GM21526 (cell line): ENCODE measurements around the gene MAP7D1.
"Not testable (repeated sequence)": the region's sequence is repeated elsewhere in the genome, so short reads cannot be mapped to it uniquely, and the experiment has no call there.

Experiments used
- ATAC-seq: cut with Tn5 transposase; IDR thresholded peaks from one replicate; pipeline ENCODE4 v1.9.1; 2021; ENCODE audit warnings: moderate library complexity; ENCODE audit not compliant: unreplicated experiment, low FRiP score

The MAP7D1 gene

DNA sequence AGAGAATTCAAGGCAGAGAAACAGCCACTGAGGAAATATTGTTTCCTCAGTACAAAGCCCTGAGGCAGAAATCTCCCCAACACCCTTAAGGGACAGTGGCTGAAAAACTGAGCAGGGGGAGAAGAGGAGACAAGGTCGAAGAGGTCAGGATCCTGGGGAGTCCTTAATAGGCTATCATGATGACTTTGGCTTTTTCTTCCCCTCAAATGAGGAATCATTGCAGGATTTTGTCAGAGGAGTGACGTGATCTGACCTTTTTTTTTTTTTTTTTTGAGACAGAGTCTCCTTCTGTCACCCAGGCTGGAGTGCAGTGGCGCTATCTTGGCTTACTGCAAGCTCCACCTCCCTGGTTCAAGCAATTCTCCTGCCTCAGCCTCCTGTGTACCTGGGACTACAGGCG, 10.2 kb downstream of the MAP7D1 start:
- no peak for ATAC-seq

DNA sequence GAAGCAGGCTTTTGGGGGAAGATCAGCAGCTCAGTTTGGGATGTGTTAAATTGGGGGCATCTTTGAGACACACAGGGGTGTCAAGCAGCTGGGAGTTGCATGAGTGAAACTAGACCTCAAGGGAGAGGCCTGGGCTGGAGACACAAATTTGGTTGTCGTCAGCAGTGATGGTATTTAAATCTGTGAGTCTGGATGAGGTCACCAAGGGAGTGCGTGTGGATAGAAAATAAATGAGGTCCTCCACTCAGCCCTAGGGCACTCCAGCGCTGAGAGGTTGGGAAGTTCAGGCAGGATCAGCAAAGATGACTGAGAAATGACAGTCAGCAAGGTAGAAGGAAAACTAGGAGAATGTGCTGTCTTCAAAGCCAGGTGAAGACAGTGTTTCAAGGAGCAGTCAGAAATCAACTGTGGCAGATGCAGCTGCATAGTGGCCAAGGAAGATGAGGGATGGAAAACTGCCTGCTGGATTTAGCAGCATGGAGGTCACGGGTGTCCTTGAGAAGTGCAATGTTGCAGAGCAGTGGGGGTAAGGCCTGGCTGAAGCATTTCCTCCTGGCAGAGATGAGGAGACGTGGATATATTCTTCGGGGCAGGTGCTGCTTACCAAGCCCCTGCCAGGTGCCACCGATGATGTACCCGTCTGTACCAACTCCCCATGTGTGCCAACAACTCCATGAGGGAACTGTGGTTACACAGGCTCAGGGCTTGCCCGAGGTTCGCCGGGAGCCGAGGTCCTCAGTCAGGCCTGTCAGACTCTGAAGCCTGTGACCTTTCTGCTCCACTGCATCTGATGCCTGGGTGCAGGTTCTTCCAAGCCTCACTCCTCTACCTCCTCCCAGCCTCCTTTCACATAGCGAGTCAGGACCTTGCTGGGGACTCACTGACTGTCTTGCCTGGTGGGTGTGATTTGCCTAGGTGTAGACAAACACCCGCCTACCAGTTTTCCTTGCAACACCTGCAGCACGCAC, 11.3 kb downstream of the MAP7D1 start:
- ATAC-seq, result no peak

GRCh38 chr1:36168514-36168913, 12.6 kb downstream of the MAP7D1 start:
- ATAC-seq, result no peak

DNA sequence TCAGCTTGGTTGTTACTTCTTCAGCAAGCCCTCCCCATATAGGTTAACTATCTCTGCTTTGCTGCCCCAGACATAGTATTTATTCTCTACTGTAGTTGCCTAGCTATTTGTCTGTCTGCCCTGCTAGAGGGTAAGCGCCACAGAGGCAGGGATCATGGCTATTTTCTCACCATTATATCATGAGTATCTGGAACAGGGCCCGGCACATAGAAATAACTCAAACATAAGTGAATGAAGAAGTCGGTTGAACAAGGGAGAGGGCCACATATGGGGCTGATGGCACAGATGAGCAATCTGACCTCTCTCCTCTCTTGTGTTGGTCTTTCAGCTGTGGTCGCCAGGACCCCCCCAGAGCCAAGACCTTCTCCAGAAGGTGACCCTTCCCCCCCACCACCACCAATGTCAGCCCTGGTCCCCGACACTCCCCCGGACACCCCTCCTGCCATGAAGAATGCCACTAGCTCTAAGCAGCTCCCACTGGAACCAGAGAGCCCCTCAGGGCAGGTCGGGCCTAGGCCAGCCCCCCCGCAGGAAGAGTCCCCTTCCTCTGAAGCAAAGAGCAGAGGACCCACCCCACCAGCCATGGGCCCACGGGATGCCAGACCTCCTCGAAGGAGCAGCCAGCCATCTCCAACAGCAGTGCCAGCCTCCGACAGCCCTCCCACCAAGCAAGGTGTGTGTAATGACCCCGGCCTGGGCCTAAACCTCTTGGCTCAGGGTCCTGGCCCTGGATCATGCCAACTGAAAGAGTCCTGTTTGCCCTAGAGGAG, 14.9 kb downstream of the MAP7D1 start:
- no peak for ATAC-seq

GRCh38 chr1:36172017-36172747, 16.2 kb downstream of the MAP7D1 start:
- no peak for ATAC-seq

GRCh38 chr1:36172983-36173382, 17.0 kb downstream of the MAP7D1 start:
- no peak for ATAC-seq

DNA sequence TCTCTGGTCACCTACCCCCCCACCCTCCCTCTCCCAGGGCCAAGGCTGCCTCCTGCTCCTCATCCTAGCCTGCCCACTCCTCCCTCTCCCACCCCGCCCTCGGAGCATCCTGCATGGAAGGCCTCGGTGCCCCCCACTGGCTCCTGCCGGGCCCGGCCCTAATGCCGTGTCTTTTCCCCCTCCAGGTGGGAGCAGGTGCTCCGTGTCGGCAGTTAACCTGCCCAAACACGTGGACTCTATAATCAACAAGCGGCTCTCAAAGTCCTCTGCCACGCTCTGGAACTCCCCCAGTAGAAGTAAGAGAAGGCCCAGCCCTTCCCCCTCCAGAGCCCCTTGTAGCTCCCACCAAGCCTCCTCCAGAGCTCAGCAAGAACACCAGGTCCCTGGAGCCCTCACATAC, 18.8 kb downstream of the MAP7D1 start:
- no peak for ATAC-seq

GRCh38 chr1:36175137-36176095, 19.5 kb downstream of the MAP7D1 start:
- no peak for ATAC-seq

DNA sequence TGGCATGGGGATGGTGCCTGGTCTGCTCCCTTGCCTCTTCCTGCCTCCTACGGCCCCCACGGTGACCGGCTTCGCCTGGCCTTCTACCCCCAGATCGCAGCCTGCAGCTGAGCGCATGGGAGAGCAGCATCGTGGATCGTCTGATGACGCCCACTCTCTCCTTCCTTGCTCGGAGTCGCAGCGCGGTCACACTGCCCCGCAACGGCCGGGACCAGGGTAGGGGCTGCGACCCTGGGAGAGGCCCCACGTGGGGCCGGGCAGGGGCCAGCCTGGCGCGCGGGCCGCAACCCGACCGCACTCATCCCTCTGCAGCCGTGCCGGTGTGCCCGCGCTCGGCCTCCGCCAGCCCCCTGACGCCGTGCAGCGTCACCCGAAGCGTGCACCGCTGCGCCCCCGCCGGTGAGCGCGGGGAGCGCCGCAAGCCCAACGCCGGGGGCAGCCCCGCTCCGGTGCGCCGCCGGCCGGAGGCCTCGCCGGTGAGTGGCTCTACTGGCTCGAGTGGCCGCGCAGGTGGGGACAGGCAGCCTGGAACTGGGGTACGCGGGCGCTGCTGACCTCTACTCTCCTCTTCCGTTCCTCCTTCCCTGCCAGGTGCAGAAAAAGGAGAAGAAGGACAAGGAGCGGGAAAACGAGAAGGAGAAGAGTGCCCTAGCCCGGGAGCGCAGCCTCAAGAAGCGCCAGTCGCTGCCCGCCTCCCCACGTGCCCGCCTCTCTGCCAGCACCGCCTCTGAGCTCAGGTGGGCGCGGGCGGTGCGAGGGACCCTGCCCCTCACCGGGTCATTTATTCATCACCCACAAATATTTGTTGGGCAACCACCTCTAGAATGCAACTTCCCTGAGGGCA, 20.4 kb downstream of the MAP7D1 start:
- no peak for ATAC-seq

- ATAC-seq, result no peak
These were observed 21.9 kb downstream of the MAP7D1 start for GRCh38 chr1:36177589-36178431.

- ATAC-seq, result no peak
These were observed 22.7 kb downstream of the MAP7D1 start for GRCh38 chr1:36178471-36179219.

DNA sequence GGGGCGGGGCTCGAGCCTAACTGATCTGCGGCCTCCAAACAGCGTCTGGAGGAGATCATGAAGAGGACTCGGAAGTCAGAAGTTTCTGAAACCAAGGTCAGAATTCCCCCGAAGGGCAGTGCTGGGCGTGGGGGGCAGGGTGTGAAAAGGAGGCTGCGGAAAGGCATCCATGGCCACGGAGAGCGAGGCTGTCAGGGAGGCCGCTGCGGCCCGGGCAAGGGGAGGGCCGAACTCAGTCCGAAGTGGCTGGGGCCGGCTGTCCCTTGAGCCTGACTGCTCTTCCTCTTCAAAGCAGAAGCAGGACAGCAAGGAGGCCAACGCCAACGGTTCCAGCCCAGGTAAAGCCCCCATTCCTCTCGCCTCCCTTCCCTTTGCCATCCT, 23.2 kb downstream of the MAP7D1 start:
- no peak for ATAC-seq

DNA sequence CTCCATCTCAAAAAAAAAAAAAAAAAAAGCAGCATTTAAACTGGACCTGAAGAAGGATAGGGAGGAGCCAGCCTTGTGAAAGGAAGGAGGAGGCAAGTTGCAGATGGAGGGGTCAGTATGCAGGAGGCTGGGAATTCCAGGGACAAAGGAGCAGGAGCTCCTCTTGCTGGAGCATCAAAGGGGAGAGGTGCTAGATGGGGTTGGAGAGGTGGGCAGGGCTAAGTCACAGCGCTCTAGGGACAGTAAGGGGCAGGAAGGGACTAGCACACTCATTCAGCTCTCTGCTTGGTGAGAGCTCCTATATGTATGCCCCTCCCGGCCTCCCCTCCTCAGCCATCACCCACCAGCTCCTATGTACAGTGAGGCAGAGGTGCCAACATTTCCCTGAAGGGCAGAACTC, 26.8 kb downstream of the MAP7D1 start:
- no peak for ATAC-seq

DNA sequence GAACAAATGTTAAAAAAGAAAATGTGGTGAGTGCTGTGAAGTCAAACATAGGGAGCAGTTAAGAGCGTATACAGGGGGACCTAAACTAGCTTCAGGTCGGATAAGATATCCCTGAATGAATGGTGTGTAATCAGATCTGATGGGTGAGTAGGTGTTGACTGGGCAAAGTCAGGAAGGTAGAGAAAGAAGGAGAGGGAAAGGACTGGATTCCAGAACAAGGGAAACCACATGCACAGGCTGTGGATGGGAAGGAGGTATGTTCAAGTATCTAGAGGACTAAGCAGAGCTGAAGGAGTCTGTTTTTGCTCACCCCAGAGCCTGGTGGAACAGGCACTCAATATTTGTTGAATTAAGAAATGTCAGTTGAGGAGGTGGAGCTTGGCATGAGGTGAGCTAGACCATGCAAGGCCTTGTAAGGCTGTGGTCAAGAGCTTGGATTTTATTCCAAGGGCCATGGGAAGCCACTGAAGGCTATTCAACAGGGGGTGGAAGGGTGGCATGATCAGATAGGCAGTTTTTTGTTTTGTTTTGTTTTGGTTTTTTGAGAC, 27.4 kb downstream of the MAP7D1 start:
- no peak for ATAC-seq

GRCh38 chr1:36187800-36188593, 32.0 kb downstream of the MAP7D1 start:
- peak; percentile 55 for ATAC-seq

- ATAC-seq, result not testable (repeated sequence)
These were observed 40.8 kb downstream of the MAP7D1 start for GRCh38 chr1:36196805-36197204.
